ENCODE results near the gene PPP1R1C.
"Not testable (repeated sequence)": the region's sequence is repeated elsewhere in the genome, so short reads cannot be mapped to it uniquely, and the experiment has no call there.

PPP1R1C gene

GRCh38 chr2:181985632-181986205 is at the start of gene PPP1R1C:
TSS of gene PPP1R1C (plus strand) at chr2:181985853. CDS start at chr2:181986111, 258 bp downstream.
- DNase-seq (ENCODE audit: low spot score), result no peak

- DNase-seq (ENCODE audit: low spot score), result no peak
Observed at GRCh38 chr2:181937473-181937872, 48.2 kb upstream of the PPP1R1C start.

GRCh38 chr2:181943411-181944124 is 42.1 kb upstream of the PPP1R1C start:
- DNase-seq (ENCODE audit: low spot score), result no peak

GRCh38 chr2:181944164-181944913 is 41.3 kb upstream of the PPP1R1C start:
- no peak for DNase-seq (ENCODE audit: low spot score)

GRCh38 chr2:181944914-181945291 is 40.8 kb upstream of the PPP1R1C start:
- no peak for DNase-seq (ENCODE audit: low spot score)

- DNase-seq (ENCODE audit: low spot score), result no peak
Observed at GRCh38 chr2:181946444-181947127, 39.1 kb upstream of the PPP1R1C start.

- no peak for DNase-seq (ENCODE audit: low spot score)
Observed at GRCh38 chr2:181947273-181947672, 38.4 kb upstream of the PPP1R1C start.

GRCh38 chr2:181948227-181948626 is 37.4 kb upstream of the PPP1R1C start:
- no peak for DNase-seq (ENCODE audit: low spot score)

GRCh38 chr2:181949047-181949446 is 36.6 kb upstream of the PPP1R1C start:
- no peak for DNase-seq (ENCODE audit: low spot score)

GRCh38 chr2:181952404-181953226 is 33.0 kb upstream of the PPP1R1C start:
- DNase-seq (ENCODE audit: low spot score), result no peak

GRCh38 chr2:181953881-181954537 is 31.6 kb upstream of the PPP1R1C start:
- no peak for DNase-seq (ENCODE audit: low spot score)

- no peak for DNase-seq (ENCODE audit: low spot score)
Observed at GRCh38 chr2:181954538-181954883, 31.1 kb upstream of the PPP1R1C start.

- DNase-seq (ENCODE audit: low spot score), result no peak
Observed at GRCh38 chr2:181955010-181955409, 30.6 kb upstream of the PPP1R1C start.

- DNase-seq (ENCODE audit: low spot score), result not testable (repeated sequence)
Observed at GRCh38 chr2:181955866-181956265, 29.8 kb upstream of the PPP1R1C start.

- no peak for DNase-seq (ENCODE audit: low spot score)
Observed at GRCh38 chr2:181957668-181958067, 28.0 kb upstream of the PPP1R1C start.

GRCh38 chr2:181958726-181959125 is 26.9 kb upstream of the PPP1R1C start:
- no peak for DNase-seq (ENCODE audit: low spot score)

GRCh38 chr2:181959508-181959907 is 26.1 kb upstream of the PPP1R1C start:
- no peak for DNase-seq (ENCODE audit: low spot score)

GRCh38 chr2:181961167-181961566 is 24.5 kb upstream of the PPP1R1C start:
- DNase-seq (ENCODE audit: low spot score), result not testable (repeated sequence)

GRCh38 chr2:181962142-181962541 is 23.5 kb upstream of the PPP1R1C start:
- no peak for DNase-seq (ENCODE audit: low spot score)

- DNase-seq (ENCODE audit: low spot score), result no peak
Observed at GRCh38 chr2:181970160-181970794, 15.4 kb upstream of the PPP1R1C start.

GRCh38 chr2:181971032-181971431 is 14.6 kb upstream of the PPP1R1C start:
- no peak for DNase-seq (ENCODE audit: low spot score)
